GM18517 (cell line): Measurements from ENCODE around the gene INTS12.
"Not testable (repeated sequence)": the region's sequence is repeated elsewhere in the genome, so short reads cannot be mapped to it uniquely, and the experiment has no call there.

Source experiments
- ATAC-seq: cut with Tn5 transposase; IDR thresholded peaks from one replicate; pipeline ENCODE4 v1.9.1; 2021; ENCODE audit warnings: mild to moderate bottlenecking, moderate library complexity; ENCODE audit not compliant: unreplicated experiment

Gene INTS12, protein sequence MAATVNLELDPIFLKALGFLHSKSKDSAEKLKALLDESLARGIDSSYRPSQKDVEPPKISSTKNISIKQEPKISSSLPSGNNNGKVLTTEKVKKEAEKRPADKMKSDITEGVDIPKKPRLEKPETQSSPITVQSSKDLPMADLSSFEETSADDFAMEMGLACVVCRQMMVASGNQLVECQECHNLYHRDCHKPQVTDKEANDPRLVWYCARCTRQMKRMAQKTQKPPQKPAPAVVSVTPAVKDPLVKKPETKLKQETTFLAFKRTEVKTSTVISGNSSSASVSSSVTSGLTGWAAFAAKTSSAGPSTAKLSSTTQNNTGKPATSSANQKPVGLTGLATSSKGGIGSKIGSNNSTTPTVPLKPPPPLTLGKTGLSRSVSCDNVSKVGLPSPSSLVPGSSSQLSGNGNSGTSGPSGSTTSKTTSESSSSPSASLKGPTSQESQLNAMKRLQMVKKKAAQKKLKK

DNA sequence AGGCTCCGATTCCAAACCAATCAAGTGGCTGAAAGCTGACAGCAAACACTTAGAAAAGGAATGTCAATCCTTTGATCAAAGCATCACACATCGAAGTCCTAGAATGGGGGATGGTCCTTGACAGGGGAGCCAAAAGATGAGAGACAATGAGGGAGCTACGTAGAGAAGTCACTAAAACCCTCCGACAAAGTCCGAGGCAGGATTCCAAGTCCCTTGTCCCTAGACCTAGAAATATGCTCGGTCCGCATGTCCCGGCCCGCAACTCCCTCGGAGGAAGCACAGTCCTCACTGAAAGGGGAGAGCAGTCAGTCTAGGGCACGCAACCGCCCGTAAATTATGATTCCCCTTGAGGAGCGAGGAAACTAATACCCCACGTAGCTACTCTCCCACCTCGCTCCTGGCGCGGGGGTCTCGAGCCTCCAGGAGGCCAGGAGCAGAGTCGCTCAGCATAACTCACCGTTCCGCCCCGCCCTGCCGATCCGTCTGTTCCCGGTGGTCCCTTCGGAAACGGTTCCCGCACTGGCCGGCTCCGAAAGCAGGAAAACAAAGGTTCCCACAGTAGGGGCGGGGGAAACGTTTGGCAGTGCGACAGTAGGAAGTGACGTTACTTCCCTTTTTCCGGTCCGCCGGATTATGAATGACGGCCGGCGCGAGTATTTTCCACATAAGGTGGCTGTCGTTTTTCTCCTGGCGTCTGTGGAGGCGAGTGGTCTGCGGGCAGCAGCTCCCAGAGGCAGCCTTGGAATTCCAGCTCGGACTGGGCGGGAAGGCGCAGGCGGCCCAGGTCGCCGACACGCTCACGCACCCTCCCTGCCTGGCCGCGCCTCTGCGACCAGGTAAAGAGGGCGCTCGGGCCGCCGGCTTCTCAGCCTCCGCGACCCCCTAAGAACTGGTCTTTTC, at the start of gene INTS12, which contains the start of gene GSTCD:
Gene INTS12 (minus strand): TSS at position 509 of the 900 bp plus-strand sequence. CDS start 8,684 bp downstream, outside the sequence.
Gene GSTCD (plus strand): TSS at position 604 of the 900 bp plus-strand sequence. CDS start 8,830 bp downstream, outside the sequence.
- ATAC-seq = peak; percentile 85

DNA sequence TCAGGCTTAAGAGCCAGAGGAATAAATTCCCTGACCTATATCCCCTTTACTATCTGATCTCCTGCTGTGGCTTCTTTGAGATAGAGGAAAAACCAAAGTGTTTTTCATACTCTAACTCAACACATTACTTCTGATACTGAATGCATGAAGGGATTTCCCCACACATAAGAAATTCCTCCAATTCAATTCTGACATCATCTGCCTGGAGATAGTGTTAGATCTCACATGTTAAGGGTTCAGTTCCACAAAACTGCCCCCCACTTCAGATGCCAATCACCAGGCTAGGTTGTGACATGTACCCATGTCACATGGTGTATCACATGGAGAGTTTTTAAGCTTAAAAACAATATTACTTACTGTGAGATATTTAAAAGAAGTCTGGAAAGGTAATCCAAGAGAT, 46.9 kb upstream of the INTS12 start:
- ATAC-seq = no peak

DNA sequence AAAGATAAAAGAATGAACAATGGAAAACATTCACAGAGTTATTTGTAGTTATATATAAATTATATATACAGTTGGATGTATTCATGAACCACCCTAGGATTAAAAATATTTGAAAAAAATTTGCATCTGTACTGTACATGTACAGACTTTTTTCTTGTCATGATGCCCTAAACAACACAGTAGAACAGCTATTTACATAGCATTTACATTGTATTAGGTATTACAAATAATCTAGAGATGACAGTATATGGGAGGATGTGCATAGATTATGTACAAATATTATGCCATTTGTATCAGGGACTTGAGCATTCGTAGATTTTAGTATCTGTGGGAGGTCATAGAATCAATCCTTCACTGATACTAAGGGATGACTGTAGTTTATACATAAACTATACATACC, 44.9 kb upstream of the INTS12 start:
- no peak for ATAC-seq

DNA sequence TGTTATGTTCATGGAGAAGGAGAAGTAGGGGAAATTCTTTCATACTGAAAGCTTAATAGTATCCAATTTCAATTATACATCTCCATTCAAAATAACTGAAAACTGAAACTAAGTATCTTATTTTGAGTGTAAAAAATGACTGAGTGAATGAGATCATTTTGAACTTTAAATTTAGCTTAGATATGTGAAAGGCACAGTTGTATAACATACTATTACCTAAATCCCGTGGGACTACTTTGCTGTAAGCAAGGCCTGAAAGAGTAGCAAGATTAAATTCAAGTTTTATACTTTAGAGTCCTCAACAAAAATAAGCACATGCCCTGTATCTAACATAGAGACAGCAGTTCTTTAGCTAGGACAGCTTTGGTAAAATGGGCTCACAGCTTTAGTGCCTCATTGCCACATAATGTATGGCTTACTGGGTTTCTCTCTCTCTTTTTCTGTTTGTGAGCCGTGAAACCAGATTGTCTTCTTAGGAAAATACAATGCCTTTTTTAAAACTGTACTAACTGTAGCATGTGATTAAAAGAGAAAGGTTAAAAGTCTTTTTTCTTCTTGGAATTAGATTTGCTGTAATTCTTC, 43.3 kb upstream of the INTS12 start:
- peak; percentile 41 for ATAC-seq

DNA sequence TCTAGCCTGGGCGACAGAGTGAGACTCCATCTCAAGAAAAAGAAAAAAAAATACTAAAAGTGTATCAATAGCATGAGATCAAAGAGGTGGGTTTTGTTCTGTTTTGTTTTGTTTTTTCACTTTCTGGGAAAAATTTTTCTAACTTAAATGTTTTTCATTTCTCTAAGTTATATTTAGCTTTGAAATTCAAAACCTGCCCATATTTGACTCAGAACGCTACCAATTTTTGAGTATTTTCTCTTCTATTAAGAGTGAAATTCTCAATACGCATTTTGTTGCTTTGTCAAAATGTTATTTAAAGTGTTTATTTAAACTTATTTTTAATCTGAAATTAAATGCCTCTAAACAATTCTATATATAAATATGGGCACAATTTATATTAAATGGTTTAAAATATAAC, 39.7 kb upstream of the INTS12 start:
- ATAC-seq = no peak

DNA sequence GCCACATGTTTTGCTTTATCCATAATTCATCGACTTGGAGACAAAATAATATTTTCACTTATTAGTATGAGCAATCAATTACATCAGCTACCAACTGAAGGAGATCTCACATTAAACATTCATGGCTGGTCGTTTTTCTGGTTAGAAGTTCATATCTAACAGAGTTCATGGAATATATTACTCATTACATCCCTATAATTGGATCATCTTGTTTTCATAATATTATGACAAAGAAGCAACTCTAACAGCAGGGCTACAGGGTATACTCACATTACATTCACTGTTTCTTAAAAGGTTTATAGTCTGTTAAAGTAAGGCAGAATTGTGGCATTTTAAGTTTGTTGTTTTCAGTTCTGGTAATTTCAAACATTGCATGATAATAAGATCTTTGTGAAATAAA, 33.1 kb upstream of the INTS12 start:
- no peak for ATAC-seq

DNA sequence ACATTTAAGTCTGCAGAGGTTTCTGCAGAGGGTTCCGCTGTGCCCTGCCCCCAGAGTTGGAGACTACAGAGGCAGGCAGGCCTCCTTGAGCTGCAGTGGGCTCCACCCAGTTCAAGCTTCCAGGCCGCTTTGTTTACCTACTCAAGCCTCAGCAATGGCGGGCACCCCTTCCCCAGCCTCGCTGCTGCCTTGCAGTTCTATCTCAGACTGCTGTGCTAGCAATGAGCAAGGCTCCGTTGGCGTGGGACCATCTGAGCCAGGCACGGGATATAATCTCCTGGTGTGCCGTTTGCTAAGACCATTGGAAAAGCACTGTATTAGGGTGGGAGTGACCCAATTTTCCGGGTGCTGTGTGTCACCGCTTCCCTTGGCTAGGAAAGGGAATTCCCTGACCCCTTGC, 26.7 kb upstream of the INTS12 start:
- not testable (repeated sequence) for ATAC-seq

DNA sequence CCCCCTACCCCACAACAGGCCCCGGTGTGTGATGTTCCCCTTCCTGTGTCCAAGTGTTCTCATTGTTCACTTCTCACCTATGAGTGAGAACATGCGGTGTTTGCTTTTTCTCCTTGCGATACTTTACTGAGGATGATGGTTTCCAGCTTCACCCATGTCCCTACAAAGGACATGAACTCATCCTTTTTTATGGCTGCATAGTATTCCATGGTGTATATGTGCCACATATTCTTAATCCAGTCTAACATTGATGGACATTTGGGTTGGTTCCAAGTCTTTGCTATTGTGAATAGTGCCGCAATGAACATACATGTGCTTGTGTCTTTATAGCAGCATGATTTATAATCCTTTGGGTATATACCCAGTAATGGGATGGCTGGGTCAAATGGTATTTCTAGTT, 21.4 kb upstream of the INTS12 start:
- ATAC-seq = not testable (repeated sequence)

DNA sequence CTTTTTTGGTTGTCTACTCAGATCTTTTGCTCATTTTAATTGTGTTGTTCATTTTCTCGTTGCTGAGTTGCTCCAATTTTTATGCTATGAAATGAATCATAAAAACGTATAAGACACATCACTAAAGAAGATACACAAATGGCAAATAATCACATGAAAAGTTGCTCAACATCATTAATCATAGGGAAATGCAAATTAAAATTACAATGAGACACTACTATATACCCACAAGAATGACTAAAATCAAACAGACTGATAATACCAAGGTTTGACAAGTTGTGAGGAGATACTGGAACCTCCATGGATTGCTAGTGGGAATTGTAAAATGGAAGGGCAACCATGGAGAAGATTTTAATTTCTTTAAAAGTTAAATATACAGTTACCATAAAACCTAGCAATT, 17.1 kb upstream of the INTS12 start:
- ATAC-seq = no peak

DNA sequence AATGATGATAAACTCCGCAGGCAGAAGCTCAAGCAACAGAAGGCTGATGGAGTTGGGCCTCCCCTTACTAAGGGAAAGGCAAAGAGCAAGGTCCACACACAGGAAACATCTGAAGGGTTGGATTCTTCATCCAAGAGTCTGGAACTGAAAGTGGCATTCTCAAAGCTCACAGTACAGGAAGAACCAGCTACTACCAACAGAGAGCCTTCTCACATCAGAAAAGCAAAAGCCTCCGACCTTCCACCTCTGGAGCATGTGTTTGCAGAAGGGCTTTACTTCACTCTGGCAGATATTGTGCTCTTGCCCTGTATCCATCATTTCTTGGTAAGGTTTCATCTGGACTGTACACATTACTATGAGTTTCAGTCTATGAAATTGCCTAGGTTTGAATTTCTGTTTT, 10.7 kb upstream of the INTS12 start:
- ATAC-seq = no peak

DNA sequence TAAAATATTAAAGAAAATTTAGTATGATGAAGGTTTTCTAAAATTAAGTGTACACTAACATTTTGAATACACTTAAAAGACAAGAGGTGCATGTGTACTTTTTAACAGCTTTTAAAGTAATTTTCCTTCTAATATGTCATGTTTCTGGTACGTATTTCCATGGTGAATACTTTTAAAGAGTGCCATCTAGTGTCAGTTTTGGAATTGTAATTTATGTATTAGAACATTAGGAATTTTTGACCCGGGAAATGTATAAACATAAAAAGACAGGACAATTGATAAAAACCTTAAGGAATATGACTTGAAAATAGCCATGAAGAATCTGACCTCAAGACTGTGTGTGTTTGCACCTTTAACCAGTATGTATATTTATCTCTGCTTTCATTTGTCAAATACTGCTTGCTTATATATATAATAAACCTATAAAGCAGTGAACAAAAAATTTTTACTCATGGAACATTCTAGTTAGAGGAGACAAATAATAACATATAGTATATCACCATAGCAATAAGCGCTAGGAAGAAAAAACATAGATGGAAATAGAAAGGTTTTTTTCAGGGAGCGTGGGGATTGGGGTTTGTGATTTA, 7.3 kb upstream of the INTS12 start:
- ATAC-seq = no peak

DNA sequence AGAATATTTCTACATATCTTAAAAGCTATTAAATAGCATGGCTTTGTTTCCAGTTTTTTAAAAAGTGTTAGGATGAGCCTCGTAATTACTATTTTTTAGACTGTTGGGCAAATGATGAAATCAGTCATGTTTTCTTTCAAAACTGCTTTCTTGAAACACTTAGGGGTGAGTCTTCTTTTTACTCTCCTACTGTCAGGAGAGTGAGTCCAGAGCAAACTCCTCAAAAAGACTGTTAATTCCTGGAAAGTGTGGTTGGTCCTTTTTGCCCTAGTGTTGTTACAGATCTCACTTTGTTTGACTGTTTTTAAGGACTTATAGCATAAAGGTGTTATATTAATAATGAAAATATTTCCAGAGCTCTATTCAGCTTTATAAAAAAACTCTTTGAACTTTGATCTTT, 6.4 kb upstream of the INTS12 start:
- no peak for ATAC-seq

DNA sequence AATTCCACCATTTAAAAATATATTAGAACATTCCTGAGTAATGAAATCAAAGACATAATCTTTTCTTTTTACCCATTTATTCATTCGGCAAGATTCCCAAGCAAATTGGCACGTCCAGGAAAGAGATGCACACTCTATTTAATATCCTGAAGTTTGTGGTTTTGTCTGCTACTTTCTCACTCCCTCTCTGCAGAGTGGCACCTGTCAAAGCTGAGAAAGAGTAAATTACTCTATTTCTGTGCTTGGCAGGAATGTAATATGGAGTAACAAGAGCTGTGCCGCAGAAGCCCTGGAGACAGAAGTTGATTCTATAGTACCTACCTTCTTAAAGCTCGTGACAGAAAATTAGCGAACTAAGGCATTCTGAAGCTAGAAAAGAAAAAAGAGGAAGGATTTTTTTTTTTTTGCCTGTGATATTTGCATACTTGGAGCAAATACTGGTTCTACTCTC, 5.6 kb upstream of the INTS12 start:
- ATAC-seq = peak; percentile 68

DNA sequence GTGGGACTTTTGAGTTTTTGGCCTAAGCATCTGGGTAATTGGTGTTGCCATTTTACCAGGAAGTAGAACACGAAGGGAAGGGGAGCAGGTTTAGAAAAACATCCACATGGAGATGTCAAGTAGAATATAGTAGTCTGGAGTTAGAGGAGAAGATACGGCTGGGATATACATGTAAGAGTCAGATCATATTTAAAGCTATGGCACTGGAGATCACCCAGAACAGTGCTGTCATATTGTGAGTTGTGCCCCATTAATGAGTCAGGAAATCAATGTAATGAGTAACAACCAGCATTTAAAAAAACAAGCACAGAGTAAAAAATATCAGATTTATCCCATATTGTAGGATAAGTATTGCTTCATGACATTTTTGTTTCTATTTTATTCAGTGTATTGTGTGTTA, 4.3 kb upstream of the INTS12 start:
- no peak for ATAC-seq

DNA sequence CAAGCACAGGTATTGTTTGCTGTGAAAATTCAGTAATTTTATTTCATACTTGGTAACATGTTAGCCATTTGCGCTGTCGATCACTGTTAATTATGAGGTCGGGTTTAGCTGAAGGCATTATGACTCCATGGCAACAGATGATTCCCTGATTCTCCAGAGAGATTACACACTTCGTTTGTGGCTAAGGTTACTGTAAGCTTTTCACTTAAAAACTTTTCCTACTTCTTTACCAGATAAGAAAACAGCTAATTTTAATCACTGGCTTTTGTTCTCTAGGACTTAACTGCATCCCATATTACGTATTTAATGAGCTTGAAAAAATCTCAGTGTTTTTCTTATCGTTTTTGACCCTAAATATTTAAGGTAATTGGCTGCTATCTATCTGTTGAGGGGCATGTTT, 2.2 kb upstream of the INTS12 start:
- no peak for ATAC-seq

DNA sequence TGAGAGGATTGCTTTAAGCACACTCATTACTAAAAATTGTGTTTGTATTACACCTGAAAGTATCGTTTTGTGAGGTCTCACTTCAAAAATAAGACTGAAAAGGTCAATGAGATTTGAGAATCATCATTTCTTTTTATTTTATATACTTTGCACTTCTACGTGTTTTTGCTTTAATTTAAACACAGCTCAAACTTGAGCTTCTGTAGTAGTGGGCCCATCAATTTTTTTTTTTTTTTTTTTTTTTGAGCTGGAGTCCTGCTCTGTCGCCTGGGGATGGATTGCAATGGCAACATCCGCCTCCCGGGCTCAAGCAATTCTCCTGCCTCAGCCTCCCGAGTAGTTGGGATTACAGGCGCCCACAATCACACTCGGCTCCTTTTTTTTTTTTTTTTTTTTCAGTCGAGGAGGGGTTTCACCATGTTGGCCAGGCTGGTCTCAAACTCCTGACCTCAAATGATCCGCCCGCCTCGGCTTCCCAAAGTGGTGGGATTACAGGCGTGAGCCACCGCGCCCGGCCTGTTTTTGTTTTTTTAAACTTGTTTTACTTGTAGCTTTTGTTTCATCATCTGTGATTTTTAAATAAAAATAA, 1.6 kb upstream of the INTS12 start:
- no peak for ATAC-seq

DNA sequence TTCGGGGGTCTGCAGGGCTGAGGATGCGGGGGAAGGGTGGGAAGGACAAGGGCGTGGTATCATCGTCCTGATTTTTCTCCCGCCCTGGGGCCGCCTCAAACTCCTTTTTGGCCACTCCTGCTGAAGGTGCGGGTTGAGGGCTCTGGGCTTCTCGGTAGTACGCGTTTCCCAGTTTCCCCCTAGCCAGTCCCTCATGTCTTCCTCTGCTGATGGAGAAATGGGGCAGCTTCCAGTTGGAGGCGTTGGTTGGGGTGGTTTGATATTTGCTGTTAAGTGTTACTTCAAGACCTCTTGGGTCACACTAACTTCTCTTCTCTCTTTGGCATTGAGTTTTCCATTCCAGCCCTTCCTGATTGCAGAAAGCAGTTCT, 577 bp upstream of the INTS12 start:
- peak; percentile 27 for ATAC-seq

DNA sequence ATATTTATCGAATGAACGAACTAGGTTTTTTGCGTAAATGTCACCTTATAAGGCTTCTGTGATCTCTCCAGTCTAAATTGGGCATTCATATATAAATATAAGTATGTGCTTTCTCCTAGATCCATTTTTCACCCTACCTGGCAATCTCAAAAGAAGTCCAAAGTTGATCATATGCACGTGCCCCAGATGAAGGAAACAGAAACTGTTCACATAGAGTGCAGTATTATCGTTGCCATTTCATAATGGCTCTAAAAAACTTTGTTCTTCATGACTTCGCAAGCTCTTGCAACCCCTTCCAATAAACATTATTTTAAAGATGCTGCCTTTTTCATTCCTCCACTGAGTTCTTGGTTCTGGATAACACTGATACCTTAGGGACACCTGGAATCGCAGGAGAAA, 708 bp downstream of the INTS12 start:
- ATAC-seq = no peak

DNA sequence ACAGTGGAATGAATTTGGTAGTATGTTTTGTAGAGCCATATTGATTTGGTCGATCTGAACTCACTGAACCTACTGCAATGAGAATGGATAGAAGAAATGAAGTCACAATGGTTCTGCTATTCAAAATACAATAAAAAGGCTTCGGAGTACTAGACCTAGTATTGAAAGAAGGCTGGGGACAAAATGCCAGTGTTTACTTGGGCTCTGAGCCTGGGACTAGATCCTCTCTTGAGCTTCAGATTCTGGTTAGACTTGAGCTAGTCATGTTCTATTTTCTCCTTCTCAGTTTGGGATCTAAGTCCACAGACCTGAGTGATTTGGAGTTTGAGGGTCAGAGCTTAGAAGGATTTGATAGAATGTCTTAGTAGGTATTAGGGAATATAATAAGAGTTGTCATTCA, 9.9 kb downstream of the INTS12 start:
- ATAC-seq = no peak

DNA sequence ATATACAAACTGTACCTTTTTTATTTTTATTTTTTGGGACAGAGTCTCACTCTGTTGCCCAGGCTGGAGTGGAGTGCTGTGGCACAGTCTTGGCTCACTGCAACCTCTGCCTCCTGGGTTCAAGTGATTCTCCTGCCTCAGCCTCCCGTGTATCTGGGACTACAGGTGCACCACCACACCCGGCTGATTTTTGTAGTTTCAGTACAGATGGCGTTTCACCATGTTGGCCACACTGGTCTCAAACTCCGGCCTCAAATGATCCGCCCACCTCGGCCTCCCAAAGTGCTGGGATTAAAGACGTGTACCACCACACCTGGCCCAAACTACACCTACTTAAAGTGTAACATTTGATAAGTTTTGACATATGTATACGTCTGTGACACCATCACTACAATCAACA, 12.7 kb downstream of the INTS12 start:
- not testable (repeated sequence) for ATAC-seq

DNA sequence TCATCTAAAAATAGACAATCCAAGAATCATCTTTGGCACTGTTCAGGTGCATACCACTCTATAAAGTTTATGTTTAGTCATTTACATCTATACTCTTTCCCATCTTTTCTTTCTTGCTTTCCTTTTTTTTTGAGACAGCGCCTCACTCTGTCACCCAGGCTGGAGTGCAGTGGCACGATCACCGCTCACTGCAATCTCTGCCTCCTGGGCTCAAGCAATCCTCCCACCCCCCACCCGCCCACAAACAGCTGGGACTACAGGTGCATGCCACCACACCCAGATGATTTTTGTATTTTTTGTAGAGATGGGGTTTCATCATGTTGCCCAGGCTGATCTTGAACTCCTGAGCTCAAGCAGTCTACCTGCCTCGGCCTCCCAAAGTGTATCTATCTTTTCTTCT, 13.7 kb downstream of the INTS12 start:
- ATAC-seq = not testable (repeated sequence)
